Measurements from ENCODE around the gene SLC1A2. TPM values are rescaled to one million over a fixed set of nuclear protein-coding genes. Genes with fewer than 3 reads are reported as not detected.

SLC1A2 gene
- total and polyA plus RNA-seq, 4 donors, result 0.35 to 17.0 (median 1.1) TPM

- no peak overlapping the region for H3K4me3 ChIP-seq
- no peaks in the 10 kb centered on the region for H3K27me3 ChIP-seq (ENCODE audit: control insufficient read depth in 3 of 3, insufficient read depth in 3 of 3, low read length in 2 of 3)
- no peak overlapping the region for H3K27ac ChIP-seq (ENCODE audit: low read depth in 1 of 2, low read length in 1 of 2)
- ATAC-seq (ENCODE audit: insufficient read depth, low FRiP score) (no peak), DNase-seq (no peak)
- no peaks in the 10 kb centered on the region for H3K9me3 ChIP-seq (ENCODE audit: control insufficient read depth in 4 of 4, insufficient read depth in 3 of 4, low read length in 3 of 4)
- no peak overlapping the region for H3K9ac ChIP-seq (ENCODE audit: insufficient read depth in 1 of 2, low read length in 2 of 2)
- H3K4me1 ChIP-seq (ENCODE audit: control insufficient read depth in 5 of 5, insufficient read depth in 5 of 5, low read length in 5 of 5), result peaks cover 0 to 5% (median 0%) of the 10 kb centered on the region in 5 donors
- H3K36me3 ChIP-seq (ENCODE audit: control insufficient read depth in 4 of 4, insufficient read depth in 4 of 4, low read length in 4 of 4), result no peaks in the 10 kb centered on the region
- TF ChIP-seq CTCF (IDR thresholded peaks at IDR 0.05; ENCODE audit: control extremely low read depth, extremely low read depth), result no peak
- 56 to 64% methylated on average over 4 of the region's 4 CpGs for WGBS, 2 donors
Measured at GRCh38 chr11:35387111-35387982, 32.0 kb downstream of the SLC1A2 start.

GRCh38 chr11:35383953-35384352 lies 35.4 kb downstream of the SLC1A2 start:
- H3K27me3 ChIP-seq (ENCODE audit: control insufficient read depth in 3 of 3, insufficient read depth in 3 of 3, low read length in 2 of 3), result no peaks in the 10 kb centered on the region
- no peak overlapping the region for H3K9ac ChIP-seq (ENCODE audit: insufficient read depth in 1 of 2, low read length in 2 of 2)
- DNase-seq, result no peak
- H3K4me3 ChIP-seq, result no peak overlapping the region
- no peaks in the 10 kb centered on the region for H3K36me3 ChIP-seq (ENCODE audit: control insufficient read depth in 4 of 4, insufficient read depth in 4 of 4, low read length in 4 of 4)
- 83 to 97% methylated on average over 5 of the region's 5 CpGs for WGBS, 2 donors
- no peak overlapping the region for H3K27ac ChIP-seq (ENCODE audit: low read depth in 1 of 2, low read length in 1 of 2)
- no peaks in the 10 kb centered on the region for H3K9me3 ChIP-seq (ENCODE audit: control insufficient read depth in 4 of 4, insufficient read depth in 3 of 4, low read length in 3 of 4)
- ATAC-seq (ENCODE audit: insufficient read depth, low FRiP score), result no peak
- TF ChIP-seq CTCF (IDR thresholded peaks at IDR 0.05; ENCODE audit: control extremely low read depth, extremely low read depth), result no peak
- peaks cover 0 to 2% (median 0%) of the 10 kb centered on the region in 5 donors for H3K4me1 ChIP-seq (ENCODE audit: control insufficient read depth in 5 of 5, insufficient read depth in 5 of 5, low read length in 5 of 5)

- WGBS, 2 donors, result 90% methylated on average over 4 of the region's 4 CpGs
Measured at GRCh38 chr11:35381709-35382322, 37.5 kb downstream of the SLC1A2 start.

More at GRCh38 chr11:35381709-35382322, 37.5 kb downstream of the SLC1A2 start:
- no peaks in the 10 kb centered on the region for H3K27me3 ChIP-seq (ENCODE audit: control insufficient read depth in 3 of 3, insufficient read depth in 3 of 3, low read length in 2 of 3)
- no peak overlapping the region for H3K4me3 ChIP-seq
- no peak for TF ChIP-seq CTCF (IDR thresholded peaks at IDR 0.05; ENCODE audit: control extremely low read depth, extremely low read depth)
- H3K4me1 ChIP-seq (ENCODE audit: control insufficient read depth in 5 of 5, insufficient read depth in 5 of 5, low read length in 5 of 5), result peaks cover 0 to 2% (median 0%) of the 10 kb centered on the region in 5 donors
- no peak for ATAC-seq (ENCODE audit: insufficient read depth, low FRiP score)
- no peak overlapping the region for H3K27ac ChIP-seq (ENCODE audit: low read depth in 1 of 2, low read length in 1 of 2)
- no peaks in the 10 kb centered on the region for H3K36me3 ChIP-seq (ENCODE audit: control insufficient read depth in 4 of 4, insufficient read depth in 4 of 4, low read length in 4 of 4)
- DNase-seq, result no peak
- no peaks in the 10 kb centered on the region for H3K9me3 ChIP-seq (ENCODE audit: control insufficient read depth in 4 of 4, insufficient read depth in 3 of 4, low read length in 3 of 4)
- H3K9ac ChIP-seq (ENCODE audit: insufficient read depth in 1 of 2, low read length in 2 of 2), result no peak overlapping the region

All from lung (tissue), 12 donors.